ENCODE data around the gene ADAM12. TPM values are rescaled to one million over a fixed set of nuclear protein-coding genes. Genes with fewer than 3 reads are reported as not detected.

The ADAM12 gene
- polyA plus RNA-seq, 1 of the 3 experiments (the other 2 are of a cell fraction): 25.0 TPM

GRCh38 chr10:126037946-126038345 lies 350.3 kb downstream of the ADAM12 start:
- no peaks in the 10 kb centered on the region for H3K79me2 ChIP-seq (ENCODE audit: insufficient read depth)
- no peak overlapping the region for H3K27ac ChIP-seq (ENCODE audit: low read depth in 2 of 2, low read length in 1 of 2)
- CTCF ChIA-PET: no interaction called here
- no peak overlapping the region for H2AFZ ChIP-seq (ENCODE audit: low read depth)
- no peak overlapping the region for H3K4me3 ChIP-seq (ENCODE audit: low read depth in 2 of 2, low read length in 1 of 2)
- H3K9me2 ChIP-seq: no peaks in the 10 kb centered on the region
- DNase-seq: no peak
- 93% methylated on average over 10 of the region's 10 CpGs for WGBS (ENCODE audit: low lambda C conversion rate)
- peaks cover 18 to 24% of the 10 kb centered on the region in 2 experiments for H3K36me3 ChIP-seq (replicated peaks in 1 of 2; ENCODE audit: control insufficient read depth in 1 of 2, insufficient read depth in 2 of 2, low read length in 1 of 2)
- H3K27me3 ChIP-seq (ENCODE audit: insufficient read depth): no peaks in the 10 kb centered on the region
- POLR2A ChIA-PET: no interaction called here
- H3K9me3 ChIP-seq: peaks cover 7% of the 10 kb centered on the region; the same call in 1 of the 2 replicates
- H3F3A ChIP-seq (replicated peaks; ENCODE audit: insufficient read depth): no peaks in the 10 kb centered on the region
- TF ChIP-seq TCF12 (IDR thresholded peaks at IDR 0.05) (no peak), FOXM1 (IDR thresholded peaks at IDR 0.05; ENCODE audit: low read depth) (no peak), JUND (IDR thresholded peaks at IDR 0.05) (no peak), TAF1 (IDR thresholded peaks at IDR 0.05; ENCODE audit: borderline replicate concordance, low read depth, low read length) (no peak), GATA2 (CRISPR knock-in tag; IDR thresholded peaks at IDR 0.05) (no peak), IRF3 (IDR thresholded peaks at IDR 0.05; ENCODE audit: low read depth, low read length) (no peak), SIN3A (IDR thresholded peaks at IDR 0.05; ENCODE audit: borderline replicate concordance, low read depth, low read length) (no peak), POLR2AphosphoS5 (IDR thresholded peaks at IDR 0.05; ENCODE audit: low read depth, low read length) (no peak), MEF2A (IDR thresholded peaks at IDR 0.05; ENCODE audit: borderline replicate concordance, low read depth) (no peak), YY1 (IDR thresholded peaks at IDR 0.05; ENCODE audit: low read depth) (no peak), FOXJ3 (CRISPR knock-in tag; IDR thresholded peaks at IDR 0.05) (no peak), ELF1 (IDR thresholded peaks at IDR 0.05) (no peak), NRF1 (IDR thresholded peaks at IDR 0.05; ENCODE audit: low read depth, low read length) (no peak), SMC3 (IDR thresholded peaks at IDR 0.05; ENCODE audit: low read depth, low read length) (no peak)
- TF ChIP-seq, protein P1, sequence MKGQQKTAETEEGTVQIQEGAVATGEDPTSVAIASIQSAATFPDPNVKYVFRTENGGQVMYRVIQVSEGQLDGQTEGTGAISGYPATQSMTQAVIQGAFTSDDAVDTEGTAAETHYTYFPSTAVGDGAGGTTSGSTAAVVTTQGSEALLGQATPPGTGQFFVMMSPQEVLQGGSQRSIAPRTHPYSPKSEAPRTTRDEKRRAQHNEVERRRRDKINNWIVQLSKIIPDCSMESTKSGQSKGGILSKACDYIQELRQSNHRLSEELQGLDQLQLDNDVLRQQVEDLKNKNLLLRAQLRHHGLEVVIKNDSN (IDR thresholded peaks at IDR 0.05; ENCODE audit: borderline replicate concordance, low read depth): no peak
- TF ChIP-seq, protein P2, sequence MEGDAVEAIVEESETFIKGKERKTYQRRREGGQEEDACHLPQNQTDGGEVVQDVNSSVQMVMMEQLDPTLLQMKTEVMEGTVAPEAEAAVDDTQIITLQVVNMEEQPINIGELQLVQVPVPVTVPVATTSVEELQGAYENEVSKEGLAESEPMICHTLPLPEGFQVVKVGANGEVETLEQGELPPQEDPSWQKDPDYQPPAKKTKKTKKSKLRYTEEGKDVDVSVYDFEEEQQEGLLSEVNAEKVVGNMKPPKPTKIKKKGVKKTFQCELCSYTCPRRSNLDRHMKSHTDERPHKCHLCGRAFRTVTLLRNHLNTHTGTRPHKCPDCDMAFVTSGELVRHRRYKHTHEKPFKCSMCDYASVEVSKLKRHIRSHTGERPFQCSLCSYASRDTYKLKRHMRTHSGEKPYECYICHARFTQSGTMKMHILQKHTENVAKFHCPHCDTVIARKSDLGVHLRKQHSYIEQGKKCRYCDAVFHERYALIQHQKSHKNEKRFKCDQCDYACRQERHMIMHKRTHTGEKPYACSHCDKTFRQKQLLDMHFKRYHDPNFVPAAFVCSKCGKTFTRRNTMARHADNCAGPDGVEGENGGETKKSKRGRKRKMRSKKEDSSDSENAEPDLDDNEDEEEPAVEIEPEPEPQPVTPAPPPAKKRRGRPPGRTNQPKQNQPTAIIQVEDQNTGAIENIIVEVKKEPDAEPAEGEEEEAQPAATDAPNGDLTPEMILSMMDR (IDR thresholded peaks at IDR 0.05): no peak
- H3K4me1 ChIP-seq (ENCODE audit: control insufficient read depth in 1 of 2, insufficient read depth in 2 of 2, low read depth in 1 of 2, low read length in 1 of 2): peaks cover 0 to 21% of the 10 kb centered on the region in 2 experiments; a peak in 2 of 4 replicates
- H3K9ac ChIP-seq: no peak overlapping the region
- H3K4me2 ChIP-seq: no peak overlapping the region
- H4K20me1 ChIP-seq (ENCODE audit: insufficient read depth): no peaks in the 10 kb centered on the region

- Histone ChIP-seq H3K36me3 (replicated peaks in 1 of 2; ENCODE audit: control insufficient read depth in 1 of 2, insufficient read depth in 2 of 2, low read length in 1 of 2) (peaks cover 24 to 26% of the 10 kb centered on the region in 2 experiments), H4K20me1 (ENCODE audit: insufficient read depth) (no peaks in the 10 kb centered on the region), H2AFZ (ENCODE audit: low read depth) (no peak overlapping the region), H3K9me3 (peaks cover 7% of the 10 kb centered on the region; the same call in 1 of the 2 replicates), H3K27me3 (ENCODE audit: insufficient read depth) (no peaks in the 10 kb centered on the region), H3K4me2 (no peak overlapping the region), H3F3A (replicated peaks; ENCODE audit: insufficient read depth) (no peaks in the 10 kb centered on the region), H3K9me2 (no peaks in the 10 kb centered on the region), H3K4me3 (ENCODE audit: low read depth in 2 of 2, low read length in 1 of 2) (no peak overlapping the region), H3K4me1 (ENCODE audit: control insufficient read depth in 1 of 2, insufficient read depth in 2 of 2, low read depth in 1 of 2, low read length in 1 of 2) (peaks cover 0 to 7% of the 10 kb centered on the region in 2 experiments; a peak in 1 of 4 replicates), H3K79me2 (ENCODE audit: insufficient read depth) (no peaks in the 10 kb centered on the region), H3K27ac (ENCODE audit: low read depth in 2 of 2, low read length in 1 of 2) (no peak overlapping the region), H3K9ac (no peak overlapping the region)
- WGBS (ENCODE audit: low lambda C conversion rate): 94% methylated on average over 5 of the region's 5 CpGs
- no peak for DNase-seq
- ChIA-PET CTCF (interaction anchor here (1.0 kb wide), 1 partner anchor 9 kb away, joined by 3 read pairs; no protein-coding TSS in a partner anchor), POLR2A (no interaction called here)
- TF ChIP-seq RAD21 (IDR thresholded peaks at IDR 0.05; ENCODE audit: low read length) (no peak), GABPA (IDR thresholded peaks at IDR 0.05; ENCODE audit: low read depth) (no peak), ELF1 (IDR thresholded peaks at IDR 0.05) (no peak)
These were observed 351.8 kb downstream of the ADAM12 start for GRCh38 chr10:126036515-126036914.

All from SK-N-SH (cell line).